ENCODE results near the gene STAB1.

The STAB1 gene, protein sequence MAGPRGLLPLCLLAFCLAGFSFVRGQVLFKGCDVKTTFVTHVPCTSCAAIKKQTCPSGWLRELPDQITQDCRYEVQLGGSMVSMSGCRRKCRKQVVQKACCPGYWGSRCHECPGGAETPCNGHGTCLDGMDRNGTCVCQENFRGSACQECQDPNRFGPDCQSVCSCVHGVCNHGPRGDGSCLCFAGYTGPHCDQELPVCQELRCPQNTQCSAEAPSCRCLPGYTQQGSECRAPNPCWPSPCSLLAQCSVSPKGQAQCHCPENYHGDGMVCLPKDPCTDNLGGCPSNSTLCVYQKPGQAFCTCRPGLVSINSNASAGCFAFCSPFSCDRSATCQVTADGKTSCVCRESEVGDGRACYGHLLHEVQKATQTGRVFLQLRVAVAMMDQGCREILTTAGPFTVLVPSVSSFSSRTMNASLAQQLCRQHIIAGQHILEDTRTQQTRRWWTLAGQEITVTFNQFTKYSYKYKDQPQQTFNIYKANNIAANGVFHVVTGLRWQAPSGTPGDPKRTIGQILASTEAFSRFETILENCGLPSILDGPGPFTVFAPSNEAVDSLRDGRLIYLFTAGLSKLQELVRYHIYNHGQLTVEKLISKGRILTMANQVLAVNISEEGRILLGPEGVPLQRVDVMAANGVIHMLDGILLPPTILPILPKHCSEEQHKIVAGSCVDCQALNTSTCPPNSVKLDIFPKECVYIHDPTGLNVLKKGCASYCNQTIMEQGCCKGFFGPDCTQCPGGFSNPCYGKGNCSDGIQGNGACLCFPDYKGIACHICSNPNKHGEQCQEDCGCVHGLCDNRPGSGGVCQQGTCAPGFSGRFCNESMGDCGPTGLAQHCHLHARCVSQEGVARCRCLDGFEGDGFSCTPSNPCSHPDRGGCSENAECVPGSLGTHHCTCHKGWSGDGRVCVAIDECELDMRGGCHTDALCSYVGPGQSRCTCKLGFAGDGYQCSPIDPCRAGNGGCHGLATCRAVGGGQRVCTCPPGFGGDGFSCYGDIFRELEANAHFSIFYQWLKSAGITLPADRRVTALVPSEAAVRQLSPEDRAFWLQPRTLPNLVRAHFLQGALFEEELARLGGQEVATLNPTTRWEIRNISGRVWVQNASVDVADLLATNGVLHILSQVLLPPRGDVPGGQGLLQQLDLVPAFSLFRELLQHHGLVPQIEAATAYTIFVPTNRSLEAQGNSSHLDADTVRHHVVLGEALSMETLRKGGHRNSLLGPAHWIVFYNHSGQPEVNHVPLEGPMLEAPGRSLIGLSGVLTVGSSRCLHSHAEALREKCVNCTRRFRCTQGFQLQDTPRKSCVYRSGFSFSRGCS (N-terminal part only)

DNA sequence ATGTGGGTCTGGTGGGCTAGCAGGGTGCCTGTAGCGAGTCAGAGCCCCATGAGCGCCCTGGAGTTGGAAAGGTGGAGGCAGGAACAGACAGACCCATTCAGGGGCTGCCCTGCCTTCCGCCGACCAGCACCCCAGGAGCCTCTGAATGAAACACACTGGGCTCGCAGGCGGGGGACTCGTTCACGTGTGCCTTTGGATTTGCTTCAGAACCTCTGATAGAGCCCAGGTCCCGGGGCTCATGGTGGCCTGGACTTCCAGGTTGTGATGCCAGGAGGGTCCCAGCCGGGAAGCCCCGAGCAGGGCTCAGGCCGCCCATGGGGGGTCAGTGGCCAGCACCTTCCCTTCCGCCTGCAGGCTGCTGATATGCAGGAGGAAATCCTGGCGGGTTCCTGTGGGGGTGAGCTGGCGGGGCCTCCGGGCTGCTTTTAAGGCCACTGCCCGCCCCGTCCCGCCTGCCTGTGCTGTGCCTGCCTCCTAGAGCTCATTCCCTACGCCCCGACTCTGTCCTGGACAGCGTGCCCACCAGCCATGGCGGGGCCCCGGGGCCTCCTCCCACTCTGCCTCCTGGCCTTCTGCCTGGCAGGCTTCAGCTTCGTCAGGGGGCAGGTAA is at the start of gene STAB1:
Gene STAB1 (plus strand): TSS at position 453 of the 610 bp plus-strand sequence. CDS start 76 bp downstream, at position 529.
- DNase-seq: no peak

- DNase-seq: no peak
Observed at GRCh38 chr3:52446042-52446441, 49.1 kb upstream of the STAB1 start.

- DNase-seq: peak; percentile 38
Observed at GRCh38 chr3:52446631-52447511, 48.3 kb upstream of the STAB1 start.

- no peak for DNase-seq
Observed at GRCh38 chr3:52447512-52448355, 47.4 kb upstream of the STAB1 start.

DNA sequence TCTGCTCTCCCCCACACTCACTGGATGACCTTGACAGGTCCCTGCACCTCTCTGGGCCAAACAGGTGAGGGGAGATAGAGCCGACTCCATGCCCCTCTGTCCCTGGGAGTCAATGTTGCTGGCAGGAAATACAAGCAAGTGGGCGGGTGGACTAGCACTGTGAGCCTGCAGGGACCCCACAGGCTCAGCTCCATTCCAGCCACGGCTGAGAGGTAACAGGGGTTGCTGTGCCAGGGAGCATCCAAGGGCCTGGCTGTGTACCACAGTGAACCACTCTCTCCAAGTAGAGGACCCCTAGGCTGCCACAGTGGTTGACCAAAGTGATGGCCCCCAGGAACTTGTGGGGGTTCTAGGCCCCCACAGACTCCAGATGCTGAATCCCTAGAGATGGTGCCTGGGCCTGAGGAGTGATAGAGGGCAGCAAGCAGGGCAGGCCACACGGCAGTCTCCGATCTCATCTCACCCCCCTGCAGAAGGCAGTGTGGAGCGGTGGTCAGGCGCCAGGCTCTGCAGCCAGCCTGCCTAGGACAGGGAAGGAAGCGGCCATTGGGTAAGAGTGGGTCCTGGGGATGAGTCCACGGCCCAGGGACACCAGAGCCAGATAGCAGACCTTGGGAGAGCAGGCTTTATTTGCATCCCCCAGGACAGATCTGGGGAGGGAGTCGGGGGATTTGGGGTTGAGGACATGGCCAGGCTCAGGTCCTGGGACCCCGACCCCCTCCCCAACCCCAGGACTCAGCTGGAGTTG is 44.5 kb upstream of the STAB1 start:
- no peak for DNase-seq

DNA sequence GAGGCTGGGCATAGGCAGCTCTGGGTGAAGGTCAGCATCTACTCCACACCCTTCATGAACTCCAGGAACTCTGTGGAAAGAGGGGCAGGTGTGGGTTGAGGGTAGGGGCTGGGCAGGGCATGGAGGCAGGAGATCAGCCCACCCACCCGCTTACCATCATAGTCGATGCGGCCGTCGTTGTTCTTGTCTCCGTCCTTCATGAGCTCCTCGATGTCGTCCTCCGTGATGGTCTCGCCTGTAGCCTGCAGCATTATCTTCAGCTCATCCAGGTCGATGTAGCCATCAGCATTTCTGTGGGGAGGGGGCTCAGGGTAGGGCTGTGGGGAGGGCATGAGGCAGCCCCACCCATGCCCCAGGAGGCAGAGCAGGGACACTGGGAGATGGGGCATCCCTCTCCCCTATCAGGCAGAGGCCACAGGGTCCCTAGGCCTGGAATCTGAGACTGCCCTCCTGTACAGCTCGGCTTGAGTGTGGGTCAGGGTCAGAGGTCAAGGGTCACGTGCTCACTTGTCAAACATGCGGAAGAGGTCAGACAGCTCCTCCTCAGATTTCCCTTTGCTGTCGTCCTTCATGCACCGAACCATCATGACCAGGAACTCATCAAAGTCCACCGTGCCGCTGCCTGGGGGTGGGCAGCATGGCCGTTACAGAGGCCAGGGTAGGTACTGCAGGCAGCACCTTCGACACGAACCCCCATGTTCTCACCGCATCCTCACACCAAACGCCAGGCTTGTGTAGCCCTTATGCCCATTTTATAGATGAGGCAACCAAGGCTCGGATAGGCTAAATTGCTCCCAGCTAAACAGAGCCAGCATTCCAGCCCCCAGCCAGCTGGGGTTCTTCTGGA is 43.7 kb upstream of the STAB1 start:
- DNase-seq: no peak

- no peak for DNase-seq
Observed at GRCh38 chr3:52452126-52452525, 43.0 kb upstream of the STAB1 start.

- DNase-seq: no peak
Observed at GRCh38 chr3:52452570-52453221, 42.4 kb upstream of the STAB1 start.

DNA sequence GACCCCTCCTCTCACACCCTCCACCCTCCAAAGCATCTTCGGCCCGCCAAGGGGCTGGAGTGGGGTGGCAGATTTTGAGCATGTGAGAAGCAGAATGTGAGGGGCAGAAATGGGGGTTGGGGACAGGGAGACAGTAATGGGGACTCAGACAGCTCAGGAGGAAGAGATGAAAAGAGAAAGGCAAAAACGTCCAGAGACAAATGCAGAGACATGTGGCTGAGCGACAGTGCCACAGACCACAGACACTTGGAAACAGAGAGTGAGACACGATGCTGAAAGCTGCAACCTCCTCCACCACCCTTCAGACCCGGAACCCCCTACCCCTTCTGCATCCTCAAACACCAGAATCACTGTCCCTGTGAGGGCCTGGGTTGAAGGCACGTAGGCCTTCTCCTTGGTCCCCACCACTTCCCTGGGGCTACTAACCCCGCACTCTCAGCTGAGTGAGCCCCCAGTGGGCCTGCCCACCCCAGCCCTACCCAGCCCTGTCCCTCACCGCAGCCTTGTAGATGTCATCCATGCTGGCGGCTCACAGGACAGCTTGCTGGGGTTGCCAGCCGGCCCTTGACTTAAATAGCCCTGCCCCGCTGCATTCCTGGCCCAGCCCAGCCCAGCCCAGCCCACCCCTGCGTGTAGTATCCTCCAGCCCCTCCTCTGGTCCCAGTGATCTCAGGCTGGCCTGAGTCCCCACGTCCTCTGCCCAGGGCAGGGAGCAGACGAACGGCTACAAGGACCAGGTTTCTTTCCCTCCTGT is 41.5 kb upstream of the STAB1 start, which contains the start of gene TNNC1:
Gene TNNC1 (minus strand): TSS at position 546 of the 754 bp plus-strand sequence. CDS start 26 bp downstream, at position 520.
- DNase-seq: no peak

DNA sequence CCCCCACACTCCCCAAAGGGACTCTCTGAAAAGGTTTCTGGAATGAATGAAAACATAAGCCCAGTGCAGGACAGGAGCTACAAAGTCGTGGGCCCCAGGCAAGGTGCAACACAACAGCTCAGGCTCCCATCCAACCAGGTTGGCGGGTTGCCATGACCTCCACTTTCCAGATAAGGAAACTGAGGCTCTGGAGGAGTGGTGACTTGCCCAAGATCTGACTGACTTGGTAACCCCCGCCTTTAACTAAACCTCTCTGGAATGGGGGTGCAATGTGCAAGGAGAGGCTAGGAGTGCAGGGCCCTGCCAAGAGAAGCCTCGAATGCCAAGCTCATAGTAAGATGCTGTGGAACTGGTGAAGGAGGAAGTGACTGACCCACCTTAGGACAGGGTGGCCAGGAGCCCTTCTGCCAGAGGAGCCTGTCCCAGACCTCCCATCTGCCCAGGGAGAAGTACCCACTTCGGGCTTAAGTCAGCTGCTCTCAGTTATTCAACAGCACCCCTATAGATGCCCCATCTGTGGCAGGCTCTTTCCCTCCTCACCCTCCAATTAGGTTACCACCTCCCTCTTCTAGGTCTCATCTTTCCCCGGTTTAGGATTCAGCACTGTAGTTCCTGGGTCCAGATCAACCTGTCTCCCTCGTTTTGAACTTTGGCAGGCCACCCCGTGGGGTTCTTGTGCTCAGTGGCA is 40.7 kb upstream of the STAB1 start:
- DNase-seq: no peak

- no peak for DNase-seq
Observed at GRCh38 chr3:52454938-52455282, 40.2 kb upstream of the STAB1 start.

DNA sequence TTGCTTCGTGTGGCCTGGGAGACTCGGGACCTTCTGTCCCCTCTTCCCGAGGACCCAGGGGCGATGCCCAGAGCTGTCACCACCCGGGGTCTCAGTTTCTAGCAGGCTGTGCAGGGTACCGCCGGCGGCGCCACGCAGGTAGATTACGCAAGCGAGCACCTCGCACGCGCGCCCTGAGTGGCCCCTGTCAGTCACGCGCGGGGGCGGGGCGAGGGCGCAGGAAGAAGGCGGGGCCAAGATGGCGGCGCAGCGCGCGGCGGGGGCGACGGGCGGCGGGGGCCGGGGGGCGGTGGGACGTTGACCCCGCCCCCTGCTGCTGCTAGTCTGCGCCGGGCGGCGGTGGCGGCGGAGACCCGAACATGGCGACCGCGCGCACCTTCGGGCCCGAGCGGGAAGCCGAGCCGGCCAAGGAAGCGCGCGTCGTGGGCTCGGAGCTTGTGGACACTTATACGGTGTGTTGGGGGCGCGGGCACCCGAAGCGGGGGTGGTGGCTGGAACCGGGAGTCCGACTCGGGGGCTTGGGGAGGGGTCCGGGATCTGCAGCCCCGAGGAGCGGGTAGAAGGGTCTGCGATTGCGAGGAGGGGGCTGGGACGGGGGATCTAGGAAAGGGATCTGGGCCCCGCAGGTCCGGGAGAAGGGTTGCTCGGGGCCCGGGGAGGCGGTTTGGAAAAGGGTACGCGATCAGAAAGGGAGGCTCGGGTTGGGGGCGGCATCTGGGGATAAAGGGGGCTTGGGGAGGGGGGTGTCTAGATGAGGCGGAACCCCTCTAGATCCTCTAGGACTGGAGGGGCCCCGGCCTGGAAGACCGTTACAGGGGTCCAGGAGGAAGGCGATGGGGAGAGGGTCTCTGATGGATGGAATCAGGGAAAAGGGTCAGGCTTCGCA is 39.6 kb upstream of the STAB1 start, which contains the start of gene NISCH:
Gene NISCH (plus strand): TSS at position 322 of the 886 bp plus-strand sequence. CDS start 38 bp downstream, at position 360.
- peak; percentile 55 for DNase-seq

GRCh38 chr3:52456169-52456799 is 38.9 kb upstream of the STAB1 start:
- DNase-seq: no peak

DNA sequence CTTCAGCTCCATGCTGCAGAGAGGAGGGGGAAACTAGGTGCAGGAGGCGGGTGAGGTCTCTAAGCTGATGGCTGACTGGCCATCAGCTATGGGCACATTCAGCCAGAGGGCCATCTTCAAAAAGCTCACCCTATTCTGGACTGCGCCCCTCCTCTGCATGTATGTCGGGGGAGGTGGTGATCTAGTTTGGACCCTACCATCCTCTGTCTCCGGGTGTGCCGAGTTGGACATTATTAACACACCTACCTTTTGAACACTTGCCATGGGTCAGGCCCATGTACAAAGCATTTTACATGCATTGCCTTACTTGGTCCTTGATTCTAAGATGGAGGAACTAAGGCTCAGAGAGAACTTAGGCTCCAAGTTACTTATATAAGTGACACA is 38.3 kb upstream of the STAB1 start:
- no peak for DNase-seq
